NCI-H446 (cell line): ENCODE data around the gene ABCD4.
"Not testable (repeated sequence)": the region's sequence is repeated elsewhere in the genome, so short reads cannot be mapped to it uniquely, and the experiment has no call there.

Experiments used
- DNase-seq, 2 experiments: peaks; one replicate each; lab custom pipeline; 2025; lab: John Stamatoyannopoulos, UW

The ABCD4 gene

GRCh38 chr14:74302634-74303569 is at the start of gene ABCD4:
Gene ABCD4, minus strand, starts transcription at chr14:74302934. Its CDS starts 22 bp downstream, at chr14:74302912.
- DNase-seq, result peak; percentile 72 to 91

GRCh38 chr14:74350928-74351323 is 48.2 kb upstream of the ABCD4 start:
- no peak for DNase-seq

GRCh38 chr14:74350211-74350927 is 47.6 kb upstream of the ABCD4 start:
- DNase-seq, result no peak

- no peak for DNase-seq
These were observed 47.0 kb upstream of the ABCD4 start for GRCh38 chr14:74349757-74350156.

GRCh38 chr14:74348735-74349463 is 46.2 kb upstream of the ABCD4 start:
- no peak for DNase-seq

- DNase-seq, result no peak
These were observed 45.6 kb upstream of the ABCD4 start, which contains the start of gene VRTN for GRCh38 chr14:74348241-74348734. Gene VRTN, plus strand, starts transcription at chr14:74348471. Its CDS starts 8,313 bp downstream, at chr14:74356784.

GRCh38 chr14:74347795-74348100 is 45.0 kb upstream of the ABCD4 start:
- DNase-seq, result no peak

- DNase-seq, result no peak
These were observed 44.5 kb upstream of the ABCD4 start for GRCh38 chr14:74347097-74347794.

GRCh38 chr14:74346341-74346740 is 43.6 kb upstream of the ABCD4 start:
- DNase-seq, result no peak

GRCh38 chr14:74333909-74334308 is 31.2 kb upstream of the ABCD4 start:
- no peak for DNase-seq

- not testable (repeated sequence) for DNase-seq
These were observed 27.3 kb upstream of the ABCD4 start for GRCh38 chr14:74329950-74330552.

- DNase-seq, result peak in 1 of 2 experiments; percentile 22
These were observed 23.8 kb upstream of the ABCD4 start for GRCh38 chr14:74326369-74327152.

- no peak for DNase-seq
These were observed 22.7 kb upstream of the ABCD4 start for GRCh38 chr14:74325446-74325845.

GRCh38 chr14:74324931-74325361 is 22.2 kb upstream of the ABCD4 start:
- DNase-seq, result peak in 1 of 2 experiments; percentile 44

GRCh38 chr14:74314576-74314975 is 11.8 kb upstream of the ABCD4 start:
- no peak for DNase-seq

GRCh38 chr14:74313601-74314000 is 10.9 kb upstream of the ABCD4 start:
- DNase-seq, result no peak

- DNase-seq, result no peak
These were observed 9.4 kb upstream of the ABCD4 start for GRCh38 chr14:74312161-74312560.

GRCh38 chr14:74309125-74310022 is 6.6 kb upstream of the ABCD4 start:
- DNase-seq, result no peak

- no peak for DNase-seq
These were observed 6.0 kb upstream of the ABCD4 start for GRCh38 chr14:74308695-74309094.
